Lower leg skin (tissue), 3 donors: ENCODE measurements around the gene ZNF558.

Experiments
- POLR2A ChIP-seq, 2 donors: fragments of 450-650 bp; IDR thresholded peaks; one replicate each; pipeline ENCODE4 v1.6.1; 2016 to 2017; ENCODE audit warnings: antibody characterized with exemption in 2 of 2, mild to moderate bottlenecking in 1 of 2, moderate library complexity in 1 of 2
- TF ChIP-seq, protein P1 (sequence below), 3 donors: fragments of 450-650 bp; IDR thresholded peaks; one replicate each; pipeline ENCODE4 v1.5.1; 2016; ENCODE audit warnings: antibody characterized with exemption in 3 of 3, mild to moderate bottlenecking in 3 of 3, moderate library complexity in 2 of 3

DNA sequence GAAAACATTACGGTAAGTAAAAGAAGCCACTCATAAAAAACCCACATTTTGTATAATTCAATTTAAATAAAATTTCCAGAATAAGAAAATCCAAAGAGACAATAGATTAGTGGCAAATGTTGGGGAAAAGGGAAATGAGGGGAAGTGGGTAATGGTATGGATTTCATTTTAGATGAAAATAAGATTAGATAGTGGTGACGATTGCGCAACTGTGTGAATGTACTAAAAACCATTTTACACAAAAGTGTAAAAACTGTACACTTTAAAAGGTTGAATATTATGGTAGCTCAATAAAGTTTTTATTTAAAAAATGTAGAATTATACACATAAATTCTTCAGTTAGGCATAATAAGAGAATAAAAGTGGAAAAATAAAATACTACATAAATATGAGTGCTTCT, 3.8 kb upstream of the ZNF558 start:
- TF ChIP-seq, protein P1, sequence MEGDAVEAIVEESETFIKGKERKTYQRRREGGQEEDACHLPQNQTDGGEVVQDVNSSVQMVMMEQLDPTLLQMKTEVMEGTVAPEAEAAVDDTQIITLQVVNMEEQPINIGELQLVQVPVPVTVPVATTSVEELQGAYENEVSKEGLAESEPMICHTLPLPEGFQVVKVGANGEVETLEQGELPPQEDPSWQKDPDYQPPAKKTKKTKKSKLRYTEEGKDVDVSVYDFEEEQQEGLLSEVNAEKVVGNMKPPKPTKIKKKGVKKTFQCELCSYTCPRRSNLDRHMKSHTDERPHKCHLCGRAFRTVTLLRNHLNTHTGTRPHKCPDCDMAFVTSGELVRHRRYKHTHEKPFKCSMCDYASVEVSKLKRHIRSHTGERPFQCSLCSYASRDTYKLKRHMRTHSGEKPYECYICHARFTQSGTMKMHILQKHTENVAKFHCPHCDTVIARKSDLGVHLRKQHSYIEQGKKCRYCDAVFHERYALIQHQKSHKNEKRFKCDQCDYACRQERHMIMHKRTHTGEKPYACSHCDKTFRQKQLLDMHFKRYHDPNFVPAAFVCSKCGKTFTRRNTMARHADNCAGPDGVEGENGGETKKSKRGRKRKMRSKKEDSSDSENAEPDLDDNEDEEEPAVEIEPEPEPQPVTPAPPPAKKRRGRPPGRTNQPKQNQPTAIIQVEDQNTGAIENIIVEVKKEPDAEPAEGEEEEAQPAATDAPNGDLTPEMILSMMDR (IDR thresholded peaks at IDR 0.05) = no peak
- no peak for TF ChIP-seq POLR2A (IDR thresholded peaks at IDR 0.05)
